GM03348 (cell line): Measurements from ENCODE around the gene RAB9A.
"Not testable (repeated sequence)": the region's sequence is repeated elsewhere in the genome, so short reads cannot be mapped to it uniquely, and the experiment has no call there.

ENCODE experiments used
- DNase-seq: peaks from one replicate; pipeline ENCODE4 v3.0.0; 2012; ENCODE audit warnings: low spot score

Gene RAB9A

GRCh38 chrX:13702111-13702789, 13.3 kb downstream of the RAB9A start:
- no peak for DNase-seq

- no peak for DNase-seq
These were observed 14.2 kb downstream of the RAB9A start for GRCh38 chrX:13703135-13703534.

GRCh38 chrX:13703589-13703988, 14.7 kb downstream of the RAB9A start:
- no peak for DNase-seq

- no peak for DNase-seq
These were observed 22.2 kb downstream of the RAB9A start for GRCh38 chrX:13711141-13711540.

GRCh38 chrX:13716455-13716854, 27.5 kb downstream of the RAB9A start:
- no peak for DNase-seq

GRCh38 chrX:13716905-13717304, 28.0 kb downstream of the RAB9A start:
- no peak for DNase-seq

- DNase-seq = peak; percentile 30
These were observed 29.0 kb downstream of the RAB9A start for GRCh38 chrX:13717700-13718472.

GRCh38 chrX:13719192-13719856, 30.4 kb downstream of the RAB9A start:
- DNase-seq = no peak

- DNase-seq = no peak
These were observed 32.4 kb downstream of the RAB9A start for GRCh38 chrX:13721371-13721770.

GRCh38 chrX:13721819-13722519, 33.0 kb downstream of the RAB9A start:
- DNase-seq = no peak

- not testable (repeated sequence) for DNase-seq
These were observed 36.0 kb downstream of the RAB9A start for GRCh38 chrX:13724878-13725277.

GRCh38 chrX:13726583-13726982, 37.7 kb downstream of the RAB9A start:
- not testable (repeated sequence) for DNase-seq

- not testable (repeated sequence) for DNase-seq
These were observed 41.6 kb downstream of the RAB9A start for GRCh38 chrX:13730523-13730922.

- peak; percentile 17 for DNase-seq
These were observed 43.5 kb downstream of the RAB9A start for GRCh38 chrX:13732246-13733067.

GRCh38 chrX:13733506-13733905, 44.6 kb downstream of the RAB9A start:
- DNase-seq = no peak

- DNase-seq = peak; percentile 94
These were observed 45.6 kb downstream of the RAB9A start, which contains the start of the genes OFD1 and TRAPPC2 for GRCh38 chrX:13734278-13735172. TSS of gene OFD1 (plus strand) at chrX:13734748. CDS start at chrX:13735072, 324 bp downstream. TSS of gene TRAPPC2 (minus strand) at chrX:13734620. CDS start at chrX:13719963, 14,657 bp downstream.

- DNase-seq = no peak
These were observed 52.8 kb downstream of the RAB9A start for GRCh38 chrX:13741695-13742094.

- no peak for DNase-seq
These were observed 53.7 kb downstream of the RAB9A start for GRCh38 chrX:13742397-13743176.

- peak; percentile 41 for DNase-seq
These were observed 58.9 kb downstream of the RAB9A start for GRCh38 chrX:13747836-13748235.
